IPS DF 6.9 (cell line): ENCODE measurements around the gene MRPS12.

Source experiments
- DNase-seq: peaks from one replicate; pipeline ENCODE4 v3.0.0-alpha.2; 2013; ENCODE audit warnings: low read depth, low spot score
- H3K27ac ChIP-seq: one replicate; pipeline ENCODE4 v1.5.1; 2013; ENCODE audit warnings: low read length, control low read depth
- H3K27me3 ChIP-seq: 2 replicates; pipeline ENCODE4 v1.6.1; 2013; ENCODE audit warnings: mild to moderate bottlenecking, low read length; ENCODE audit not compliant: control insufficient read depth, insufficient read depth
- H3K36me3 ChIP-seq: 2 replicates; pipeline ENCODE4 v1.6.1; 2013; ENCODE audit warnings: low read length; ENCODE audit not compliant: control insufficient read depth, insufficient read depth
- H3K4me1 ChIP-seq: 2 replicates; pipeline ENCODE4 v1.6.1; 2013; ENCODE audit warnings: low read length; ENCODE audit not compliant: control insufficient read depth, insufficient read depth
- H3K4me3 ChIP-seq: 2 replicates; pipeline ENCODE4 v1.5.1; 2013; ENCODE audit warnings: mild to moderate bottlenecking, low read length
- H3K9me3 ChIP-seq: 2 replicates; pipeline ENCODE4 v1.6.1; 2013; ENCODE audit warnings: low read length, inconsistent platforms; ENCODE audit not compliant: control insufficient read depth, insufficient read depth
- WGBS: extraction: QIAGEN DNeasy Blood & Tissue Kit; methylation state at CpG from one replicate; pipeline ENCODE4 v1.1.7; 2013; ENCODE audit warnings: mixed read lengths, missing lambda C conversion rate; ENCODE audit not compliant: insufficient read length, insufficient coverage; 5-methylcytosine and 5-hydroxymethylcytosine counted together

The MRPS12 gene

DNA sequence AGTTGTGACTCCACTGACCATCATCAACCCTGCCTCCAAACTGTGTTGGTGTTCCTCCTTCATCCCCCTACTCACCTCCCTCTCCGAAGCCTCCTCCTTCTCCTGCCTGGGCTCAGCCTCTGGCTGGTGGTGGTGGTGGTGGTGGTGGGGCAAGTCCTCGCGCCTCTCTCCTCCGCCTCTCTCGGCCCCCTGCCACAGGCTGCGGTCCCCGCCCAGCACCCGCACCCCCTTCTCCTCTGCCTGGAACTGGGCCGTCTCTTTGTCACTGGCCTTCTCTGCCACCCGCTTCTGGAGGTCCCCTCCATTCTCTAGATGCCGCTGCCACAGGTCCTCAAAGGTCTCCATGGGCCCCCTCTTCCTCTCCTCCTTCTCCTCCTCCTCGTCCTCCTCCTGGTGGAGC, 20.3 kb upstream of the MRPS12 start:
- Histone ChIP-seq H3K4me3 (no peak overlapping the region), H3K27ac (no peak overlapping the region), H3K36me3 (peaks cover 6% of the 10 kb centered on the region), H3K4me1 (peaks cover 2% of the 10 kb centered on the region), H3K9me3 (no peaks in the 10 kb centered on the region), H3K27me3 (no peaks in the 10 kb centered on the region)
- no CpG with 5 or more reads among the region's 12 CpGs for WGBS
- DNase-seq, result no peak

DNA sequence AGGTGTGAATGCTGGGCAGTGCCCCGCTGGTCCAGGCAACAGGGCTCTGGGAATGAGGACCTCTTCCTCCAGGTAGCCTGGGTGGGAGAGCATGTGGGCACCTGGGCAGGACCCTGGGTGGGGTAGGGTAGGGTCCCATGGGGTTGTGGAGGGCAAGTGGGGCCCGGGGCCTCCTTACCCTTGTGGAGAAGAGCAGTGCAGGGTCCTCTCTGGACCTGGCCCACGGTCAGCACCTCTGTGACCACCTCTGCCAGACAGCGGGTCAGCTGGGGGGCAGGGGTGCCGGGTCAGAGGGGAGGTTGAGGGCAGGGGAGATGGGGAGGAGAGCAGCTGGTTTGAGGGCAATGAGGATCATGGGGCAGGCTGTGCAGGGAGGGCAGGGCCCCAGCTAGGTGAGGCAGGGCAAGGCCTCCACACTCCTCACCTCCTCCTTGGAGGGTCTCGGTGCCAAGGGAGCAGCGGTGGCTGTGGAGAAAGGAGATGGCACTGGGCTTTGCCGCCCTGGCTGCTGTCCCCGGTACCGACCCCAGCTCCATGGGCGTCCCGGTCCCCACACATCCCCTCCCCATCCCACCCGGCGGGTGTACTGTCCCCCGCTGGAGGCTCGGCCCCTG, 19.2 kb upstream of the MRPS12 start:
- H3K9me3 ChIP-seq, result no peaks in the 10 kb centered on the region
- DNase-seq, result no peak
- no peaks in the 10 kb centered on the region for H3K27me3 ChIP-seq
- no peak overlapping the region for H3K27ac ChIP-seq
- H3K4me3 ChIP-seq, result no peak overlapping the region
- peaks cover 11% of the 10 kb centered on the region; the same call in 1 of the 2 replicates for H3K36me3 ChIP-seq
- no CpG with 5 or more reads among the region's 16 CpGs for WGBS
- peaks cover 2% of the 10 kb centered on the region for H3K4me1 ChIP-seq

DNA sequence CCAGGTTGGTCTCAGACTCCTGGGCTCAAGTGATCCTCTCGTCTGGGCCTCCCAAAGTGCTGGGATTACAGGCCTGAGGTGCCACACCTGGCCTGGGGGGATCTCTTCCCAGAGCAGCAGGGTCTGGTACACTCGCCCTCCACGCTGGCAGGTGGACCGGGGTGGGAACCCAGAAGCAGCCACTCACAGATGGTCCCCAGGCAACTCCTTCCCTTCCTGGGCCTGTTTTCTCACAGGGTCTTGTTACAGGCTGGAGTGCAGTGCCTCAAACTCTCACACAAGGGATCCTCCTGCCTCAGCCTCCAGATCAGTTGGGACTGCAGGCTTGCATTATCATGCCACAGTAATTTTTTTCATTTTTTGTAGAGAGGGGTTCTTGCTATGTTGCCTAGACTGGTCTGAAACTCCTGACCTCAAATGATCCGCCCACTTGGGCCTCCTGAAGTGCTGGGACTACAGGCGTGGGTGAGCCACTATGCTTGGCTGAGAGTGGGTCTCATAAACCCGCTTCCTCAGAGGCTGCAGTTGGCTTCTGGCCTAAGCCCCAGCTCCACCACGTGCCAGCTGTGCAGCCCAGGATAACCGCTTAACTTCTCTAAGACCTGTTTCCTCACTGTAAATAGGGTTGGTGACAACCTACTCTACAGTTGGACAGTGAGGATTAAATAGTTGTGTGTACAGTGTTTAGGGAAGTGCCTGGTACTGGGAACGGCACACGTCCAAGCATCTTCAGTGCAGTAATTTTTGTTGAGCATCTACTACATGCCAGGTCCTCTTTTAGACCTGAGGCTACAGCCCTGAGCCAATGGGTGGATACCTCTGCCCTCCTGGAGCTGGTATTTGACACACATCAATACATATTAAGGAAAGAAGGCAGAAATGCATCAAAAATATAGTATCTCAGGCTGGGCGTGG, 17.9 kb upstream of the MRPS12 start:
- Histone ChIP-seq H3K4me3 (no peak overlapping the region), H3K4me1 (peaks cover 2% of the 10 kb centered on the region), H3K9me3 (no peaks in the 10 kb centered on the region), H3K36me3 (peaks cover 8% of the 10 kb centered on the region; the same call in 1 of the 2 replicates), H3K27me3 (no peaks in the 10 kb centered on the region), H3K27ac (no peak overlapping the region)
- no CpG with 5 or more reads among the region's 12 CpGs for WGBS
- DNase-seq, result no peak

DNA sequence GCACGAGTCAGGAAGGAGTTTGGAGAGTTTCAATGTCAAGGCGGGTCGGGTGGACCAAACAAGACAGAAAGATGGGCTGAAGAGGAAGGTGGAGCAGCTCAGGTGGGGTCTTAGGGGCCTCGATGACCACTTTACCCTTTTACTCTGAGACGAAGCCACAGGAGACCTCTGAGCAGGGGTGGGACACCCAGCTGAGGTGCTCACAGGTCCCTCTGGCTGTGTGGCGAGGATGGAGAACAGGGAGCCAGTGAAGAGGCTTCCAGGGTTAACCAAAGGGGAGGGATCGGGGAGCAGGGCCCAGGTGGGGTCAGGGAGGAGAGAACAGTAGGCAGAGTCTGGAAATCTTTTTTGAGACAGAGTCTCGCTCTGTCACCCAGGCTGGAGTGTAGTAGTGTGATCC, 16.8 kb upstream of the MRPS12 start:
- Histone ChIP-seq H3K4me3 (no peak overlapping the region), H3K9me3 (no peaks in the 10 kb centered on the region)

DNA sequence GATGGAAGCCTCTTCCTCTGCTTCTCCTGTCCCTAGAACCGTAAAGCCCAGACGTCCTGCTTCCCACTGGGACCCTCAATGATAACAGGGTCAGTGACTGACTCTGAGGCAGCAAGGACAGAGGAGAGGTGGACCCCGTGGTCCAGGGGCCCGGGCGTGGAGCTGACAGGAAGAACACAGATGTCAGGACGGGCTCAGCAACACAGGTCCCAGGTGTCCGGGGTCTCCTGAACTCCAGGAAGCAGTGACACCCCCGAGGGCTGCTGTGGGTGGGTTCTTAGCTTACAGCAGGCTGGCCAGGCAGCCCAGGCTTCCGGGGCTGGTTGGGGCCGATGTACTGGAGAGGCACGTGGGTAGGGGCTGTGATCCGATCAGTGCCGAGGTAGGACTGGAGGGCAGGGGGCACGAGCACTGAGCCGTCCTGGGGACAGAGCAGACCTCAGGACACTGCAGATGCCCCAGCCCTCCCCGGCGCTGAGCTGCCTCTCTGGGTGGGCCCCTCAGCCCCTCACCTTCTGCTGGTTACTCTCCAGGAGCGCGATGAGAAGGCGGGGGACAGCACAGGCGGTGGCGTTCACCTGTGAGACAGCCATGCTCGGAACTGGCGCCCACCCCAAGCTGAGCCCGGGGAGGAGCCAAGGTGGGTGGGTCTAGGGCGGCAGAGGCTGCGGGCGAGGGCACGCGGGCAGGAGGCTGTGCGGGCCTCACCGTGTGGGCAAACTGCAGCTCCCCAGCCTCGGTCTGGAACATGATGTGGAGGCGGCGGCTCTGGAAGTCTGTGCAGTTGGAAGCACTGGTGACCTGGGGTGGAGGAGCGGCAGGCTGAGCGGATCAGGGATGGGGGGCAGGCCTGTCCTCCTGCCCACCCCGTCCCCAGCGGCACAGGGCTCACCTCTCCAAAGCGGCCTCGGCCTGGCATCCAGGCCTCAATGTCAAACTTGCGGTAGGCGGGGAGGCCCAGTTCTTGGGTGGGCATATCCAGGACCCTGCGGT, 15.1 kb upstream of the MRPS12 start:
- DNase-seq, result no peak
- H3K9me3 ChIP-seq, result no peaks in the 10 kb centered on the region
- no CpG with 5 or more reads among the region's 44 CpGs for WGBS

More for the DNA sequence above, 16.8 kb upstream of the MRPS12 start:
- DNase-seq, result no peak
- Histone ChIP-seq H3K36me3 (peaks cover 8% of the 10 kb centered on the region; the same call in 1 of the 2 replicates), H3K27ac (no peak overlapping the region), H3K4me1 (peaks cover under 1% of the 10 kb centered on the region), H3K27me3 (no peaks in the 10 kb centered on the region)
- WGBS, result no CpG with 5 or more reads among the region's 8 CpGs

DNA sequence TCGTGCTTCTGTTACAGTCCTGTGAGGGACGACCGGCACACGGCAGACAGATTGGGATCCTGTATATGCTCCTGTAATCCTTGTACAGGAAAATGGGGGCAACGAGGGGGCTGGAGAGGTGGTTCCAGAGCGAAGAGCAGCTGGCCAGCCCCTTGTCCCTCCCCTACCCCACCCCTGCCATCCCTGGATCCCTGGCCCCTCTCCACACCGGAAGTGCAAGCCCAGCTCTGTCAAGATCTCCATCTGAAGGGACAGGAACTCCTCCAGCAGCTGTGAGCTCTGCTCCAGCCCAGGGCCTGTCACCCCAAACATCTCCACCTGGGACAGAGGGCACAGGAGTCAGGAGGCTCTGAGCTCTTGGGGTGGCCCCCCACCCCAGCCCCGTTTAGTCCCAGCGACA, 13.2 kb upstream of the MRPS12 start:
- no peak overlapping the region for H3K4me3 ChIP-seq
- no peak overlapping the region for H3K27ac ChIP-seq
- peaks cover 17% of the 10 kb centered on the region for H3K36me3 ChIP-seq
- no CpG with 5 or more reads among the region's 9 CpGs for WGBS
- no peaks in the 10 kb centered on the region for H3K9me3 ChIP-seq
- no peak for DNase-seq
- no peaks in the 10 kb centered on the region; the same call in 1 of the 2 replicates for H3K4me1 ChIP-seq
- no peaks in the 10 kb centered on the region for H3K27me3 ChIP-seq

More for the DNA sequence above, 15.1 kb upstream of the MRPS12 start:
- no peaks in the 10 kb centered on the region for H3K27me3 ChIP-seq
- no peaks in the 10 kb centered on the region; the same call in 1 of the 2 replicates for H3K4me1 ChIP-seq
- no peak overlapping the region for H3K27ac ChIP-seq
- H3K36me3 ChIP-seq, result peaks cover 11% of the 10 kb centered on the region; the same call in 1 of the 2 replicates
- no peak overlapping the region for H3K4me3 ChIP-seq

DNA sequence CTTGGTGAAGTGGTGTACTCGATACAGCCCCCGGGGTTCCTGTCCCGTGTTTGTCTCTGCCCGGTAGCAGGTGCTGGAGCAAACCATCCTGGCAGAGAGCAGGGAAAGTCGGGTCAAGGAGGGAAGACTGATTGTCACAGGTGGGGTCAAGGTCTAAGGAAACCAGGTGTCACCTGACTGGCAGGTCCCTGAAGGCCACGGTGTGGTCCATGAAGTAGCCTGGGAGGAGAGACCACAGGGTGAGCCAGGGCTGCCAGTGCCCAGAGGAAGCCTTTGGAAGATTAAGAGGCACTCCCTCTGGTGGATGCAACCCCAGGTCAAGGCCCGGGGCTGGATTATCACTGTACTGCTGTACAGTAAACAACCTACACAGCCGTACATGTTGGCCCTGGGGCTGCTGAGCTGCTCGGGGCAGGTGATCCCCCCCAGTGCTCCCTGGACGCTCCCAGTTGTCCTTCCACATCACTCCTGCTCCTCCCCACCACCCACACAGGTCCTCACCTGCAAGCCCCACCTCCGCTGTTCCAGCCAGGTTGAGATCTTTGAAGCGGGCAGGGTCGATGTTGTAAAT, 12.7 kb upstream of the MRPS12 start:
- DNase-seq, result no peak
- no peaks in the 10 kb centered on the region for H3K9me3 ChIP-seq
- no peaks in the 10 kb centered on the region; the same call in 1 of the 2 replicates for H3K4me1 ChIP-seq
- no CpG with 5 or more reads among the region's 13 CpGs for WGBS
- peaks cover 17% of the 10 kb centered on the region for H3K36me3 ChIP-seq
- no peak overlapping the region for H3K4me3 ChIP-seq
- H3K27ac ChIP-seq, result no peak overlapping the region
- H3K27me3 ChIP-seq, result no peaks in the 10 kb centered on the region

DNA sequence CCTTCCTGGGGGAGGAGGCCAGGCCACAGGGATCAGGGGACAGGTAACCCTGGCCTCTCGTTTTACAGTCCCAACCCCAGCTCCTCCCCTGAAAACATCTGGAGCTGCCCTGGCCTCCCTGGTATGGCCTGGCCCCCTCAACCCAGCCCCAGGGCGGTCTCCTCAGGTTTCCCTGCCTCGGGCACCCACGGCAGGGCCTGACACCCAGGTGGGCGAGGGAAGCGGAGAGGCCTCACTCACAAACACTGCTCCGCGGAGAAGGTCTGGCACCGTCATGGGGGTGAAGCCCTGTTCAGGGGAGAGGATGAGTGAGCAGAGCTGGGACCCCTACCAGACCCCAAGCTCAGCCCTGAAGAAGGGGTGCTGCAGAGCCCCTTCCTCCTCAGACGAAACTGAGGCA, 12.2 kb upstream of the MRPS12 start:
- H3K36me3 ChIP-seq, result peaks cover 17% of the 10 kb centered on the region
- no peak overlapping the region for H3K4me3 ChIP-seq
- no peak for DNase-seq
- WGBS, result no CpG with 5 or more reads among the region's 10 CpGs
- no peak overlapping the region for H3K27ac ChIP-seq
- H3K4me1 ChIP-seq, result no peaks in the 10 kb centered on the region; the same call in 1 of the 2 replicates
- no peaks in the 10 kb centered on the region for H3K27me3 ChIP-seq
- H3K9me3 ChIP-seq, result no peaks in the 10 kb centered on the region

DNA sequence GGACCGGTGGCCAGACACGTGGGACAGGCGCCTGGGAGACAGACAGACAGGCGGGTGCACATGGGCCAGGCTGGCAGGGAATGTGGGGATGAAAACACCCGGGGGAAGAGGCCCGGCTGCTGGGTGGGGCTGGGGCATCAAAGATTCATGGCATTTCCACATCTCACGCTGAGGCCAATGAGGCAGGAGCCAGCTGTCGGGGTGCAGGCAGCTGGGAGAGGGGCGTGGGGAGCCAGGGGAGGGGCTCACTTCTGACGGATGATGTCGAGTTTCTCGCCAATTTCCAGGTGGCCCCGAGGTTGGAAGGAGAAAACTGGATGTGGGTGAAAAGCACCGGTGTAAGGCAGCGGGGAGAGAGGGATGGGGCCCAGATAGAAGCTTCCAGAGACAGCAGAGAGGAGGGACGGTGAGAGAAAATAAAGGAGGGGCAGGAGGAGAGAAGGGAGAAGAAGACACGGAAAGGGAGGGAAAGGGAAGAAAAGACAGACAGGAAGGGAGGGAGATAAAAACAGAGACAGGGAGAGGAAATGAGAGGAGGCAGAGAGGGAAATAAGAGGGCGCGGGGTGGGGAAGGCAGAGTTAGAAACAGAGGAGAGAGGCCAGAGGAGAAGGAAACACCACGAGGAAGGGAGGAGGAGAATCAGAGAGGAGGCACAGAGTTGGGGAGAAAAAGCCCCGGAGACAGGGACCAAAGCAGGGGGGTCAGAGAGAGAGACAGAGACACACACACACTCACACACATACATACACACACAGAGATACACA, 10.7 kb upstream of the MRPS12 start:
- H3K4me3 ChIP-seq, result no peak overlapping the region
- no peaks in the 10 kb centered on the region for H3K9me3 ChIP-seq
- H3K27ac ChIP-seq, result no peak overlapping the region
- WGBS, result no CpG with 5 or more reads among the region's 21 CpGs
- peaks cover 27% of the 10 kb centered on the region for H3K36me3 ChIP-seq
- no peaks in the 10 kb centered on the region; the same call in 1 of the 2 replicates for H3K4me1 ChIP-seq
- no peak for DNase-seq
- no peaks in the 10 kb centered on the region for H3K27me3 ChIP-seq
